Measurements from ENCODE around the gene RAPGEF5. TPM values are rescaled to one million over a fixed set of nuclear protein-coding genes. Genes with fewer than 3 reads are reported as not detected.

RAPGEF5 gene
- total RNA-seq, 2 experiments from 2014 or later: 0.21 to 0.40 TPM

GRCh38 chr7:22354462-22354861, 2.5 kb downstream of the RAPGEF5 start:
- peaks cover 3% of the 10 kb centered on the region for H3K9me3 Mint-ChIP-seq
- H3K27me3 Mint-ChIP-seq (ENCODE audit: low read depth): peaks cover 46% of the 10 kb centered on the region
- no peaks in the 10 kb centered on the region for H3K36me3 Mint-ChIP-seq (ENCODE audit: low read depth)
- no peak for DNase-seq
- CTCF ChIA-PET: no interaction called here
- H3K27ac Mint-ChIP-seq: no peak overlapping the region
- H3K4me1 Mint-ChIP-seq (ENCODE audit: low read depth): peaks cover 6% of the 10 kb centered on the region
- intact Hi-C loops (cut with micrococcal nuclease): no loop called here
- H3K4me3 Mint-ChIP-seq: no peak overlapping the region

GRCh38 chr7:22352887-22353286, 4.1 kb downstream of the RAPGEF5 start:
- H3K36me3 Mint-ChIP-seq (ENCODE audit: low read depth): no peaks in the 10 kb centered on the region
- H3K27me3 Mint-ChIP-seq (ENCODE audit: low read depth): peaks cover 41% of the 10 kb centered on the region
- H3K27ac Mint-ChIP-seq: no peak overlapping the region
- peaks cover 3% of the 10 kb centered on the region for H3K9me3 Mint-ChIP-seq
- H3K4me3 Mint-ChIP-seq: no peak overlapping the region
- DNase-seq: no peak
- peaks cover 6% of the 10 kb centered on the region for H3K4me1 Mint-ChIP-seq (ENCODE audit: low read depth)
- intact Hi-C loops (cut with micrococcal nuclease): no loop called here
- CTCF ChIA-PET: no interaction called here

- CTCF ChIA-PET: no interaction called here
- no peak for DNase-seq
- Mint-ChIP-seq H3K27ac (no peak overlapping the region), H3K36me3 (ENCODE audit: low read depth) (no peaks in the 10 kb centered on the region), H3K4me3 (no peak overlapping the region), H3K4me1 (ENCODE audit: low read depth) (peaks cover 4% of the 10 kb centered on the region), H3K27me3 (ENCODE audit: low read depth) (peaks cover 33% of the 10 kb centered on the region), H3K9me3 (peaks cover 3% of the 10 kb centered on the region)
- intact Hi-C loops (cut with micrococcal nuclease): no loop called here
Measured at GRCh38 chr7:22351878-22352277, 5.1 kb downstream of the RAPGEF5 start.

GRCh38 chr7:22351329-22351692, 5.6 kb downstream of the RAPGEF5 start:
- Mint-ChIP-seq H3K4me3 (no peak overlapping the region), H3K36me3 (ENCODE audit: low read depth) (no peaks in the 10 kb centered on the region), H3K27ac (no peak overlapping the region), H3K4me1 (ENCODE audit: low read depth) (peaks cover 4% of the 10 kb centered on the region), H3K9me3 (peaks cover 3% of the 10 kb centered on the region), H3K27me3 (ENCODE audit: low read depth) (peaks cover 33% of the 10 kb centered on the region)
- no peak for DNase-seq
- intact Hi-C loops (cut with micrococcal nuclease): no loop called here
- CTCF ChIA-PET: no interaction called here

GRCh38 chr7:22350466-22351328, 6.3 kb downstream of the RAPGEF5 start:
- CTCF ChIA-PET: no interaction called here
- Mint-ChIP-seq H3K27ac (no peak overlapping the region), H3K9me3 (peaks cover 3% of the 10 kb centered on the region), H3K4me1 (ENCODE audit: low read depth) (no peaks in the 10 kb centered on the region), H3K27me3 (ENCODE audit: low read depth) (peaks cover 30% of the 10 kb centered on the region), H3K36me3 (ENCODE audit: low read depth) (no peaks in the 10 kb centered on the region), H3K4me3 (no peak overlapping the region)
- no peak for DNase-seq
- intact Hi-C loops (cut with micrococcal nuclease): no loop called here

- DNase-seq: no peak
- CTCF ChIA-PET: no interaction called here
- intact Hi-C loops (cut with micrococcal nuclease): no loop called here
- peaks cover 17% of the 10 kb centered on the region for H3K27me3 Mint-ChIP-seq (ENCODE audit: low read depth)
- no peaks in the 10 kb centered on the region for H3K36me3 Mint-ChIP-seq (ENCODE audit: low read depth)
- H3K4me1 Mint-ChIP-seq (ENCODE audit: low read depth): no peaks in the 10 kb centered on the region
- H3K9me3 Mint-ChIP-seq: peaks cover 3% of the 10 kb centered on the region
- H3K4me3 Mint-ChIP-seq: no peak overlapping the region
- H3K27ac Mint-ChIP-seq: no peak overlapping the region
Measured at GRCh38 chr7:22348379-22348778, 8.6 kb downstream of the RAPGEF5 start.

- Mint-ChIP-seq H3K27me3 (ENCODE audit: low read depth) (peaks cover 11% of the 10 kb centered on the region), H3K27ac (no peak overlapping the region), H3K9me3 (no peaks in the 10 kb centered on the region), H3K4me3 (no peak overlapping the region), H3K4me1 (ENCODE audit: low read depth) (no peaks in the 10 kb centered on the region), H3K36me3 (ENCODE audit: low read depth) (no peaks in the 10 kb centered on the region)
- intact Hi-C loops (cut with micrococcal nuclease): no loop called here
- CTCF ChIA-PET: no interaction called here
- DNase-seq: no peak
Measured at GRCh38 chr7:22346383-22347107, 10.4 kb downstream of the RAPGEF5 start.

- intact Hi-C loops (cut with micrococcal nuclease): no loop called here
- CTCF ChIA-PET: interaction anchor here (1.0 kb wide), 1 partner anchor 108 kb away, joined by 3 read pairs; no protein-coding TSS in a partner anchor
- peaks cover 9% of the 10 kb centered on the region for H3K27me3 Mint-ChIP-seq (ENCODE audit: low read depth)
- no peaks in the 10 kb centered on the region for H3K4me1 Mint-ChIP-seq (ENCODE audit: low read depth)
- H3K4me3 Mint-ChIP-seq: no peak overlapping the region
- peaks cover 3% of the 10 kb centered on the region for H3K9me3 Mint-ChIP-seq
- no peaks in the 10 kb centered on the region for H3K36me3 Mint-ChIP-seq (ENCODE audit: low read depth)
- no peak for DNase-seq
- no peak overlapping the region for H3K27ac Mint-ChIP-seq
Measured at GRCh38 chr7:22344655-22345054, 12.3 kb downstream of the RAPGEF5 start.

- no peak for DNase-seq
- CTCF ChIA-PET: no interaction called here
- Mint-ChIP-seq H3K9me3 (peaks cover 3% of the 10 kb centered on the region), H3K27ac (no peak overlapping the region), H3K4me1 (ENCODE audit: low read depth) (no peaks in the 10 kb centered on the region), H3K4me3 (no peak overlapping the region), H3K36me3 (ENCODE audit: low read depth) (no peaks in the 10 kb centered on the region), H3K27me3 (ENCODE audit: low read depth) (peaks cover 8% of the 10 kb centered on the region)
- intact Hi-C loops (cut with micrococcal nuclease): no loop called here
Measured at GRCh38 chr7:22343612-22344011, 13.3 kb downstream of the RAPGEF5 start.

GRCh38 chr7:22343071-22343470, 13.9 kb downstream of the RAPGEF5 start:
- no peak for DNase-seq
- no peaks in the 10 kb centered on the region for H3K36me3 Mint-ChIP-seq (ENCODE audit: low read depth)
- H3K9me3 Mint-ChIP-seq: peaks cover 3% of the 10 kb centered on the region
- H3K27ac Mint-ChIP-seq: no peak overlapping the region
- H3K4me3 Mint-ChIP-seq: no peak overlapping the region
- CTCF ChIA-PET: no interaction called here
- H3K4me1 Mint-ChIP-seq (ENCODE audit: low read depth): no peaks in the 10 kb centered on the region
- H3K27me3 Mint-ChIP-seq (ENCODE audit: low read depth): peaks cover 3% of the 10 kb centered on the region
- intact Hi-C loops (cut with micrococcal nuclease): no loop called here

GRCh38 chr7:22339725-22340390, 17.1 kb downstream of the RAPGEF5 start:
- no peak for DNase-seq
- Mint-ChIP-seq H3K4me1 (ENCODE audit: low read depth) (no peaks in the 10 kb centered on the region), H3K27me3 (ENCODE audit: low read depth) (no peaks in the 10 kb centered on the region), H3K9me3 (peaks cover 3% of the 10 kb centered on the region), H3K27ac (no peak overlapping the region), H3K4me3 (no peak overlapping the region), H3K36me3 (ENCODE audit: low read depth) (no peaks in the 10 kb centered on the region)
- CTCF ChIA-PET: no interaction called here
- intact Hi-C loops (cut with micrococcal nuclease): no loop called here

GRCh38 chr7:22338877-22339276, 18.1 kb downstream of the RAPGEF5 start:
- intact Hi-C loops (cut with micrococcal nuclease): no loop called here
- CTCF ChIA-PET: no interaction called here

More at GRCh38 chr7:22338877-22339276, 18.1 kb downstream of the RAPGEF5 start:
- H3K27me3 Mint-ChIP-seq (ENCODE audit: low read depth): no peaks in the 10 kb centered on the region
- H3K4me1 Mint-ChIP-seq (ENCODE audit: low read depth): no peaks in the 10 kb centered on the region
- no peak overlapping the region for H3K27ac Mint-ChIP-seq
- H3K9me3 Mint-ChIP-seq: peaks cover 3% of the 10 kb centered on the region
- H3K4me3 Mint-ChIP-seq: no peak overlapping the region
- no peaks in the 10 kb centered on the region for H3K36me3 Mint-ChIP-seq (ENCODE audit: low read depth)
- DNase-seq: no peak
